Lung microvascular endothelial cell (primary cell): ENCODE data around the gene CACNA2D3. TPM values are rescaled to one million over a fixed set of nuclear protein-coding genes. Genes with fewer than 3 reads are reported as not detected.

ENCODE experiments used
- DNase-seq, 2 donors: peaks; one replicate each; pipeline versions ENCODE4 v3.0.0 to v3.0.0-alpha.2; 2010; ENCODE audit warnings: low read depth in 2 of 2
- total RNA-seq: library from RNA; depleted of rRNA; stranded (reverse); fragments of >200 nt; gene quantifications from 2 replicates; pipeline ENCODE4 v1.2.1, GENCODE V29; 2014

The CACNA2D3 gene
- total RNA-seq, 1 donor from 2014 or later = not detected

GRCh38 chr3:54213907-54214306, 91.6 kb downstream of the CACNA2D3 start:
- no peak for DNase-seq

- no peak for DNase-seq
Measured at GRCh38 chr3:54214845-54215244, 92.5 kb downstream of the CACNA2D3 start.

GRCh38 chr3:54215521-54215920, 93.2 kb downstream of the CACNA2D3 start:
- DNase-seq = no peak

GRCh38 chr3:54217828-54218227, 95.5 kb downstream of the CACNA2D3 start:
- DNase-seq = no peak

- no peak for DNase-seq
Measured at GRCh38 chr3:54222316-54222715, 100.0 kb downstream of the CACNA2D3 start.

GRCh38 chr3:54223063-54223462, 100.7 kb downstream of the CACNA2D3 start:
- DNase-seq = no peak

- DNase-seq = no peak
Measured at GRCh38 chr3:54225841-54226528, 103.6 kb downstream of the CACNA2D3 start.

DNA sequence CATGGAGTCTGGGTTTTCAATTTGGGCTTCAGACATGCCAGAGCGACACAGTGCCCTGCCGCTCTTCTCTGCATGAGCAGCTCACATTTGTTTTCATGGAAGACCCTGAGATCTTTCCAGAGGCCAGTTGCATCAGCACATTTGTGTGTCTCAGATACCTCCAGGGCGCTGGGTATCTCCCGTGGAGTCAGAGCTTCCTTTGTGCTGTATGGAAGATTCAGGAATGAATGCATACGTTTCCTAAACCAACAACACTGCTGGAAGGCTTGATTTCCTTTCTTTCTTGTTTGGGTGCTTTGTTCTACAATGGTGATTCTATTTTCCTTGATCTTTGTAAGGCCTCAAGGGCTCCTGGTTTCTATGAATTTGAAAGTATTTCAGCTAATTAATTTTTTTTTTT, 106.5 kb downstream of the CACNA2D3 start:
- DNase-seq = no peak

DNA sequence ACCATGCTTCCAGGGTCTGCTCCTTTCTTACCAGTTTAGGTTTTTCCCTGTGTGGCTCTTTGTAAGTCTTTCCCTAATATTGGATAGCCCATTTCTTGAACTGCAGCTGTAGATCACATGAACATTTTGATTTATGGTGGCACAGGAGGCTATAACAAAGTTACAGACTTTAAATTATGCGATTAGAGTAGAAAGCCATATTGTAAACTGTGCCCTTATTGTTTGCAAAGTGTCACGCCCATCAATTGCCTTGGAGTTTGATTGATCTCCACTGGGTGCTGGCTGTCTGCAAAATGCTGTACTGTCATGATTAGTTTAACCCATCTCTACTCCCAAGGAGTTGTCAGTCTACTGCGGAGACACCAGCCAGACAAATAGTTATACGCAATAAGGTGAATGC, 110.3 kb downstream of the CACNA2D3 start:
- DNase-seq = no peak

GRCh38 chr3:54235998-54236397, 113.6 kb downstream of the CACNA2D3 start:
- DNase-seq = no peak

- no peak for DNase-seq
Measured at GRCh38 chr3:54237109-54237508, 114.8 kb downstream of the CACNA2D3 start.

- no peak for DNase-seq
Measured at GRCh38 chr3:54237788-54238502, 115.6 kb downstream of the CACNA2D3 start.

DNA sequence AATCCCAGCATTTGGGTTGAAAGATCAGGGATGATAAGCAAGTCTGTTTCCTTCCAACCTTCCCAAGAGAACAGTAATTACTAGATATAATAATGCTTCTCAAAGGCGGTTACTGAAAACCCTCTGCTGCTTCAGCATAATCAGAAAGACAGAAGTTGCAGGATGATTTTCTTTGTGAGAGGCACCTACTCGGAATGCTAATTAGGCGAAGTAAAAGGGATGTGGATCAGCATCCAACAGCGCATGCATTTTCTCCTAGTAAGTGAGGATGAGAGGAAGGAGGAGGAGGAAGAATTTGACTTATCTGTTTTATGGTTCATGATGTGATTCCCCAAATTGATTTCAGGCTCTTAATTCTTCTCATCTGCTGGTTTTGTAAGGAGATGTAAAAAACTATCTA, 118.0 kb downstream of the CACNA2D3 start:
- DNase-seq = no peak

GRCh38 chr3:54243056-54243931, 120.9 kb downstream of the CACNA2D3 start:
- no peak for DNase-seq

GRCh38 chr3:54243960-54244682, 121.8 kb downstream of the CACNA2D3 start:
- no peak for DNase-seq

GRCh38 chr3:54251705-54252104, 129.4 kb downstream of the CACNA2D3 start:
- DNase-seq = no peak

DNA sequence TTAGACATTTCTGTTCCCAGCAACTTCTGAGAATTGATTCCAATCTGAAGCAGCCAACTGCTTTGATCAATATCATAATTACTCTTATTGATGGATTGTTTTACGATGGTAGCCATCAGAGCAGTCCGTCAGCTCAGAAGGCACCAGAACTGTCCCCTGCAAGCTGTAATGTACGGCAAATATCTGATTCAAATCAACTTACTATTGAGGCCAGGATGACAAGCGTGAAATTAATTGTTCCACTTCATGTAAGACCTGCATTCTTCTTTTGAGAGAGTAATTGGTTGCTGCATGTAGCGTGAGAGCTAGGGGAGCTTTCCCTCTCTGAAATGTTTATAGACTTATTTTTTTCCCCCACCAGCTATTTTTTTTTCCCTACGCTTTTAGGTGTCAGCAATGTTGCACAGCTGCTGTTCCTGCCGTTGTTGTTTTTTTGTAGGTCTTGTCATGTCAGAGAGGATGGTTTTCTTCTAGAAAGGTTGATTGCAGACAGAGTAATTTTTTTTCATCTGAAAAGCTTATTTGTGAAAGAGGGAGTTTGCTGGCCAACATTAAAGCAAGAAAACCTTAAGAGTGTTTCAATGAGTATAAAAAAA, 134.9 kb downstream of the CACNA2D3 start:
- no peak for DNase-seq

DNA sequence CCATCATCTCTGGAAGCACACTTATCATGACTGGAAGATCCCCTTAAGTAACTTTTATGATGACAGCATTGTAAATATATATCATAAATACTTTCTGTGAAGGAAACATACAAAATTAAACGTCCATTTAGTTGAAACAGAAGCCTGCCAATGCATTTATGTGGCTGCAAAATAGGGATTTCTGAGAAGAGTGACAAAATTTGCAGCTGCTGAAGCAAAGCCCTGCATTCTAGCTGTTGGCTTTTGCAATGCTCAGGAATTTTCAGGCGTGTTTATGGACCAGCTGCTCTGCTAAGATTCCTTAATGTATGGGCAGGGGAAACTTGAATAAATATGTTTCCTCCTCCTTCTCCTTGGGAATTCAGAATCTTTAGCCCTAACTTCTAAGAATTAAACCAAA, 137.3 kb downstream of the CACNA2D3 start:
- DNase-seq = no peak

- no peak for DNase-seq
Measured at GRCh38 chr3:54261141-54261540, 138.8 kb downstream of the CACNA2D3 start.

DNA sequence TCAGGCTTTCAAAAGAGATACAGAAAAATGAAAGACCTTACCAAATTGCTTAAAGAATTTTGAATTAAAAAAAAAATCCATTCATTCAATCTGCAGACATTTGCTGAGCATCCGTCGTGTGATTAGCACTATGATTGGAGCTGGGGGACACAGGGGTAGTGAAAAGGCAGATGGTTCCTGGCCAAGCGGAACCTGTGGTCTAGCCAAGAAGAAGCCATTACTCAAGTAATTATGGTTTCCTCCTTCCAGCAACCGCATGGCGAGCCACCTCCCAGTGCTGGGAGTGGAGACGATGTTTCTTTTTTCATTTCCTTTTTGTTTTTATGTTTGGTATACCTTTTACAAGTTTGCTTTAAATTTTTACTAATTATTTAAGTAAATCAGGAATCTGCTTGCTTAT, 140.2 kb downstream of the CACNA2D3 start:
- no peak for DNase-seq

DNA sequence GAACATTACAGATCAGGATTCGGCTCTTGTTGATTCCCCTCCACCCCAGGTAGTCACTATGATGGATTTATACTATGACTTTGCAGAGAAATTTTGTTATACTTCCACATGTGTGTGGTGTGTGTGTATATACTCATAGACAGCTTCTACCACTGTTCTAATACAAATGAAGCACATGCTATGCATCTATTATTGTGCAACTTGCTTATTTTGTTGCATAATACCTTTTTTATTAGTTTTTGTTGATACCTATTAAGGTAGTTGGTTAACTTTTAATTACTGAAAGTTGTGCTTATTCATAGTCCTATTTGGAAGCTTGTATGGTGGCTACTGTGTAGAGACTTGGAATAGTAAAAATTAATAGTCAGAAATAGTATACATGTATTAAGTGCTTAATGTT, 140.6 kb downstream of the CACNA2D3 start:
- DNase-seq = no peak
